Mesenchymal stem cell (in vitro differentiated cells and primary cell): Measurements from ENCODE around the gene BGLAP.
A peak's percentile ranks its signal among the peaks of the same experiment; 100 is the strongest.

Experiments
- DNase-seq: peaks from one replicate; pipeline ENCODE4 v3.0.0-alpha.2; 2013
- H2AFZ ChIP-seq: one replicate; pipeline ENCODE4 v1.6.1; 2013; ENCODE audit warnings: low read depth, mild to moderate bottlenecking, control low read depth, inconsistent platforms, low read length, moderate library complexity
- H2AK5ac ChIP-seq: 2 replicates; pipeline ENCODE4 v1.6.1; 2013; ENCODE audit warnings: low read length, moderate library complexity, mild to moderate bottlenecking, inconsistent platforms; ENCODE audit not compliant: severe bottlenecking
- H2BK120ac ChIP-seq: one replicate; pipeline ENCODE4 v1.6.1; 2013; ENCODE audit warnings: low read depth, mild to moderate bottlenecking, inconsistent platforms, low read length, moderate library complexity
- H2BK12ac ChIP-seq, 2 experiments: one replicate each; pipeline ENCODE4 v1.6.1; 2013; ENCODE audit warnings: inconsistent platforms in 2 of 2, low read length in 2 of 2, mild to moderate bottlenecking in 2 of 2, moderate library complexity in 2 of 2, control low read depth in 1 of 2
- H2BK15ac ChIP-seq: one replicate; pipeline ENCODE4 v1.6.1; 2013; ENCODE audit warnings: mild to moderate bottlenecking, low read depth, inconsistent platforms; ENCODE audit not compliant: poor library complexity, severe bottlenecking
- H2BK5ac ChIP-seq: 2 replicates; pipeline ENCODE4 v1.6.1; 2013; ENCODE audit warnings: low read depth, mild to moderate bottlenecking, low read length, control low read depth, inconsistent platforms; ENCODE audit not compliant: poor library complexity, severe bottlenecking
- H3K14ac ChIP-seq, 2 experiments: one replicate each; pipeline ENCODE4 v1.6.1; 2013; ENCODE audit warnings: inconsistent platforms in 2 of 2, low read length in 2 of 2, control low read depth in 1 of 2, mild to moderate bottlenecking in 1 of 2, moderate library complexity in 1 of 2
- H3K18ac ChIP-seq, 2 experiments: one replicate each; pipeline ENCODE4 v1.6.1; 2013; ENCODE audit warnings: inconsistent platforms in 2 of 2, low read length in 2 of 2, control low read depth in 1 of 2, low read depth in 1 of 2, mild to moderate bottlenecking in 1 of 2
- H3K23ac ChIP-seq, 2 experiments: one replicate each; pipeline ENCODE4 v1.6.1; 2013; ENCODE audit warnings: inconsistent platforms in 2 of 2, low read length in 2 of 2, mild to moderate bottlenecking in 2 of 2, moderate library complexity in 2 of 2, control low read depth in 1 of 2
- H3K27ac ChIP-seq: 2 replicates; pipeline ENCODE4 v1.5.1; 2013; ENCODE audit warnings: mild to moderate bottlenecking, moderate library complexity, low read length, control low read depth, inconsistent platforms; ENCODE audit not compliant: poor library complexity, severe bottlenecking
- H3K27me3 ChIP-seq, 2 experiments: 2 replicates each; pipeline versions ENCODE4 v1.6.1 to v1.7.0; 2013; ENCODE audit warnings: low read length in 2 of 2, mild to moderate bottlenecking in 2 of 2, moderate library complexity in 2 of 2, control low read depth in 1 of 2, inconsistent platforms in 1 of 2; ENCODE audit not compliant: control insufficient read depth in 1 of 2, insufficient read depth in 1 of 2
- H3K36me3 ChIP-seq, 2 experiments: 2 replicates each; pipeline versions ENCODE4 v1.6.1 to v1.7.0; 2013; ENCODE audit warnings: low read length in 2 of 2, control low read depth in 1 of 2, inconsistent platforms in 1 of 2, low read depth in 1 of 2, mild to moderate bottlenecking in 1 of 2; ENCODE audit not compliant: insufficient read depth in 2 of 2, control insufficient read depth in 1 of 2
- H3K4ac ChIP-seq, 2 experiments: one replicate each; pipeline ENCODE4 v1.6.1; 2013; ENCODE audit warnings: inconsistent platforms in 2 of 2, low read length in 2 of 2, mild to moderate bottlenecking in 2 of 2, moderate library complexity in 2 of 2, control low read depth in 1 of 2, low read depth in 1 of 2
- H3K4me1 ChIP-seq: 2 replicates; pipeline ENCODE4 v1.6.1; 2013; ENCODE audit warnings: low read depth, low read length, control low read depth; ENCODE audit not compliant: control insufficient read depth, insufficient read depth
- H3K4me2 ChIP-seq: 2 replicates; pipeline ENCODE4 v1.6.1; 2013; ENCODE audit warnings: low read length, mild to moderate bottlenecking, inconsistent platforms; ENCODE audit not compliant: poor library complexity, severe bottlenecking
- H3K4me3 ChIP-seq, 2 experiments: 2 replicates each; pipeline versions ENCODE4 v1.5.1 to v1.7.0; 2013; ENCODE audit warnings: low read length in 2 of 2, mild to moderate bottlenecking in 2 of 2, control low read depth in 1 of 2, low read depth in 1 of 2; ENCODE audit not compliant: insufficient read depth in 1 of 2
- H3K79me1 ChIP-seq: replicated peaks from 2 replicates; pipeline ENCODE4 v1.6.1; 2013; ENCODE audit warnings: mild to moderate bottlenecking, control low read depth, low read length, inconsistent platforms; ENCODE audit not compliant: poor library complexity, severe bottlenecking
- H3K9ac ChIP-seq: 2 replicates; pipeline ENCODE4 v1.7.0; 2013; ENCODE audit warnings: mild to moderate bottlenecking, low read length, moderate library complexity
- H3K9me3 ChIP-seq: 2 replicates; pipeline ENCODE4 v1.7.0; 2013; ENCODE audit warnings: mild to moderate bottlenecking, low read length; ENCODE audit not compliant: control insufficient read depth
- H4K8ac ChIP-seq: one replicate; pipeline ENCODE4 v1.6.1; 2013; ENCODE audit warnings: inconsistent platforms, mild to moderate bottlenecking, low read length, moderate library complexity
- H4K91ac ChIP-seq: one replicate; pipeline ENCODE4 v1.6.1; 2013; ENCODE audit warnings: mild to moderate bottlenecking, low read length, inconsistent platforms
- WGBS: methylation state at CpG from one replicate; pipeline ENCODE4 v1.1.7; 2013; ENCODE audit warnings: mixed read lengths; 5-methylcytosine and 5-hydroxymethylcytosine counted together

BGLAP gene

GRCh38 chr1:156212833-156213643 is 28.9 kb upstream of the BGLAP start, which contains the start of gene PMF1:
TSS of gene PMF1 (plus strand) at chr1:156213007. CDS start at chr1:156213016, 9 bp downstream.
- H3K27ac ChIP-seq = peak within 1 kb of the TSS; percentile 98
- peak within 1 kb of the TSS; percentile 58 to 99 for H3K18ac ChIP-seq
- under 1% methylated on average over 55 of the region's 61 CpGs for WGBS
- peak within 1 kb of the TSS; percentile 75 to 82 for H3K4ac ChIP-seq
- peaks cover 27 to 44% of the 10 kb centered on the region in 2 experiments for H3K36me3 ChIP-seq
- no peaks in the 10 kb centered on the region for H3K27me3 ChIP-seq
- peak within 1 kb of the TSS in 1 of 2 experiments; percentile 94 for H3K23ac ChIP-seq
- H2AK5ac ChIP-seq = peak within 1 kb of the TSS; percentile 97
- peak within 1 kb of the TSS in 1 of 2 experiments; percentile 96 for H3K14ac ChIP-seq
- H2BK120ac ChIP-seq = no peak within 1 kb of the TSS
- H3K9ac ChIP-seq = peak within 1 kb of the TSS; percentile 96
- peak; percentile 98 for DNase-seq
- no peaks in the 10 kb centered on the region for H3K9me3 ChIP-seq
- H2BK12ac ChIP-seq = peak within 1 kb of the TSS in 1 of 2 experiments; percentile 57
- H2BK5ac ChIP-seq = peak within 1 kb of the TSS; percentile 95
- peak within 1 kb of the TSS; percentile 85 for H4K91ac ChIP-seq
- peak within 1 kb of the TSS; percentile 83 for H2AFZ ChIP-seq
- H3K4me2 ChIP-seq = peak within 1 kb of the TSS; percentile 90
- H2BK15ac ChIP-seq = no peak within 1 kb of the TSS
- peaks cover 11% of the 10 kb centered on the region for H3K79me1 ChIP-seq
- peak within 1 kb of the TSS; percentile 83 to 87 for H3K4me3 ChIP-seq
- peaks cover 6% of the 10 kb centered on the region for H3K4me1 ChIP-seq
- H4K8ac ChIP-seq = peak within 1 kb of the TSS; percentile 93

- H2AFZ ChIP-seq = no peak overlapping the region
- WGBS = 63% methylated on average over 6 of the region's 11 CpGs
- peak overlapping the region; percentile 98 for H3K27ac ChIP-seq
- H3K9ac ChIP-seq = peak overlapping the region; percentile 96
- peak overlapping the region; percentile 58 to 79 for H3K18ac ChIP-seq
- H3K4me2 ChIP-seq = peak overlapping the region; percentile 90
- H2BK12ac ChIP-seq = peak overlapping the region in 1 of 2 experiments; percentile 35
- H3K4me1 ChIP-seq = peaks cover 6% of the 10 kb centered on the region
- H2BK15ac ChIP-seq = no peak overlapping the region
- no peak overlapping the region for H2BK120ac ChIP-seq
- no peak overlapping the region for H4K91ac ChIP-seq
- H3K27me3 ChIP-seq = no peaks in the 10 kb centered on the region
- no peak for DNase-seq
- H3K23ac ChIP-seq = no peak overlapping the region
- H3K79me1 ChIP-seq = peaks cover 11% of the 10 kb centered on the region
- H3K14ac ChIP-seq = no peak overlapping the region
- H3K9me3 ChIP-seq = no peaks in the 10 kb centered on the region
- no peak overlapping the region for H2AK5ac ChIP-seq
- H2BK5ac ChIP-seq = no peak overlapping the region
- H3K4ac ChIP-seq = no peak overlapping the region
- peak overlapping the region; percentile 10 for H4K8ac ChIP-seq
- peak overlapping the region; percentile 83 to 87 for H3K4me3 ChIP-seq
- peaks cover 26 to 38% of the 10 kb centered on the region in 2 experiments for H3K36me3 ChIP-seq
Observed at GRCh38 chr1:156213644-156213966, 28.4 kb upstream of the BGLAP start.

- H3K14ac ChIP-seq = no peak overlapping the region
- no peak overlapping the region for H4K91ac ChIP-seq
- H2BK15ac ChIP-seq = no peak overlapping the region
- H3K9ac ChIP-seq = peak overlapping the region; percentile 96
- peak overlapping the region in 1 of 2 experiments; percentile 87 for H3K4me3 ChIP-seq
- H2BK5ac ChIP-seq = no peak overlapping the region
- no peak overlapping the region for H2BK120ac ChIP-seq
- peak overlapping the region; percentile 28 for H3K27ac ChIP-seq
- H3K9me3 ChIP-seq = no peaks in the 10 kb centered on the region
- H2AFZ ChIP-seq = no peak overlapping the region
- H3K27me3 ChIP-seq = no peaks in the 10 kb centered on the region
- H3K4ac ChIP-seq = no peak overlapping the region
- no peak overlapping the region for H3K18ac ChIP-seq
- no peak overlapping the region for H3K23ac ChIP-seq
- peak; percentile 70 for DNase-seq
- 80% methylated on average over 15 of the region's 16 CpGs for WGBS
- no peak overlapping the region for H2BK12ac ChIP-seq
- peaks cover 6% of the 10 kb centered on the region for H3K4me1 ChIP-seq
- no peak overlapping the region for H2AK5ac ChIP-seq
- H3K79me1 ChIP-seq = peaks cover 11% of the 10 kb centered on the region
- H3K4me2 ChIP-seq = peak overlapping the region; percentile 90
- peaks cover 23 to 32% of the 10 kb centered on the region in 2 experiments for H3K36me3 ChIP-seq
- no peak overlapping the region for H4K8ac ChIP-seq
Observed at GRCh38 chr1:156214024-156214748, 27.8 kb upstream of the BGLAP start.
